H9 (cell line): ENCODE measurements around the gene CREG2. TPM values are rescaled to one million over a fixed set of nuclear protein-coding genes. Genes with fewer than 3 reads are reported as not detected.
A peak's percentile ranks its signal among the peaks of the same experiment; 100 is the strongest.

Experiments used
- DNase-seq: peaks from one replicate; pipeline ENCODE4 v3.0.0-alpha.2; 2017
- H2AFZ ChIP-seq: one replicate; pipeline ENCODE4 v1.6.1; 2013; ENCODE audit warnings: mild to moderate bottlenecking, low read length, control low read depth, moderate library complexity
- H2AK5ac ChIP-seq: 2 replicates; pipeline ENCODE4 v1.6.1; 2013; ENCODE audit warnings: low read length, control low read depth, mixed read lengths; ENCODE audit not compliant: insufficient read length
- H2BK120ac ChIP-seq: one replicate; pipeline ENCODE4 v1.6.1; 2013; ENCODE audit warnings: low read depth, mild to moderate bottlenecking, low read length, control low read depth, inconsistent platforms; ENCODE audit not compliant: poor library complexity, severe bottlenecking
- H2BK12ac ChIP-seq: 2 replicates; pipeline ENCODE4 v1.6.1; 2013; ENCODE audit warnings: low read length, control low read depth, mixed read lengths, low read depth; ENCODE audit not compliant: insufficient read length
- H2BK15ac ChIP-seq: 2 replicates; pipeline ENCODE4 v1.6.1; 2013; ENCODE audit warnings: low read depth, low read length, control low read depth
- H2BK20ac ChIP-seq: one replicate; pipeline ENCODE4 v1.6.1; 2013; ENCODE audit warnings: low read depth, mild to moderate bottlenecking, low read length, control low read depth, inconsistent platforms; ENCODE audit not compliant: poor library complexity, severe bottlenecking
- H2BK5ac ChIP-seq: 2 replicates; pipeline ENCODE4 v1.6.1; 2013; ENCODE audit warnings: low read length, control low read depth, mixed read lengths; ENCODE audit not compliant: insufficient read length
- H3K14ac ChIP-seq: 2 replicates; pipeline ENCODE4 v1.6.1; 2013; ENCODE audit warnings: low read length, control low read depth; ENCODE audit not compliant: insufficient read depth
- H3K18ac ChIP-seq: 2 replicates; pipeline ENCODE4 v1.6.1; 2013; ENCODE audit warnings: low read depth, mild to moderate bottlenecking, mixed read lengths, low read length, control low read depth; ENCODE audit not compliant: insufficient read length
- H3K23ac ChIP-seq: 2 replicates; pipeline ENCODE4 v1.6.1; 2013; ENCODE audit warnings: low read length, control low read depth, mixed read lengths, low read depth; ENCODE audit not compliant: insufficient read length
- H3K23me2 ChIP-seq: 2 replicates; pipeline ENCODE4 v1.6.1; 2013; ENCODE audit warnings: low read depth, mild to moderate bottlenecking, mixed read lengths, low read length, control low read depth; ENCODE audit not compliant: insufficient read length, poor library complexity, severe bottlenecking
- H3K27ac ChIP-seq: 2 replicates; pipeline ENCODE4 v1.5.1; 2013; ENCODE audit warnings: low read length, control low read depth, mixed read lengths, low read depth; ENCODE audit not compliant: insufficient read length
- H3K27me3 ChIP-seq: 2 replicates; pipeline ENCODE4 v1.6.1; 2013; ENCODE audit warnings: low read length, control low read depth, inconsistent platforms; ENCODE audit not compliant: insufficient read depth
- H3K4ac ChIP-seq: 2 replicates; pipeline ENCODE4 v1.6.1; 2013; ENCODE audit warnings: low read depth, mild to moderate bottlenecking, control low read depth, inconsistent platforms, low read length, moderate library complexity
- H3K4me1 ChIP-seq: 2 replicates; pipeline ENCODE4 v1.6.1; 2013; ENCODE audit warnings: low read length, control low read depth, inconsistent platforms; ENCODE audit not compliant: insufficient read depth
- H3K4me2 ChIP-seq: 2 replicates; pipeline ENCODE4 v1.6.1; 2013; ENCODE audit warnings: low read length, control low read depth, mixed read lengths; ENCODE audit not compliant: insufficient read length, insufficient read depth
- H3K56ac ChIP-seq: 2 replicates; pipeline ENCODE4 v1.6.1; 2013; ENCODE audit warnings: low read depth, mild to moderate bottlenecking, mixed read lengths, low read length, control low read depth; ENCODE audit not compliant: insufficient read length
- H3K79me1 ChIP-seq: 2 replicates; pipeline ENCODE4 v1.6.1; 2013; ENCODE audit warnings: low read depth, mild to moderate bottlenecking, moderate library complexity, low read length, control low read depth, inconsistent platforms; ENCODE audit not compliant: insufficient read depth, poor library complexity, severe bottlenecking
- H3K79me2 ChIP-seq: 2 replicates; pipeline ENCODE4 v1.6.1; 2013; ENCODE audit warnings: low read length, control low read depth, inconsistent platforms; ENCODE audit not compliant: insufficient read depth
- H3K9ac ChIP-seq: 2 replicates; pipeline ENCODE4 v1.6.1; 2013; ENCODE audit warnings: low read length, control low read depth, mixed read lengths; ENCODE audit not compliant: insufficient read length; ENCODE audit errors: extremely low read depth
- H3K9me3 ChIP-seq: one replicate; pipeline ENCODE4 v1.6.1; 2013; ENCODE audit warnings: low read depth, low read length, inconsistent platforms; ENCODE audit not compliant: control insufficient read depth
- H3T11ph ChIP-seq: one replicate; pipeline ENCODE4 v1.6.1; 2013; ENCODE audit warnings: mild to moderate bottlenecking, low read length, control low read depth, inconsistent platforms
- H4K20me1 ChIP-seq: one replicate; pipeline ENCODE4 v1.6.1; 2013; ENCODE audit not compliant: control insufficient read depth, insufficient read length, insufficient read depth
- H4K5ac ChIP-seq: 2 replicates; pipeline ENCODE4 v1.6.1; 2013; ENCODE audit warnings: low read depth, mild to moderate bottlenecking, mixed read lengths, low read length, control low read depth; ENCODE audit not compliant: insufficient read length
- H4K8ac ChIP-seq: replicated peaks from 2 replicates; pipeline ENCODE4 v1.6.1; 2013; ENCODE audit warnings: low read length, control low read depth, mixed read lengths, low read depth; ENCODE audit not compliant: insufficient read length
- H4K91ac ChIP-seq: 2 replicates; pipeline ENCODE4 v1.6.1; 2013; ENCODE audit warnings: low read depth, mild to moderate bottlenecking, moderate library complexity, mixed read lengths, low read length, control low read depth; ENCODE audit not compliant: insufficient read length
- H3K27ac Mint-ChIP-seq, 3 experiments: 2 replicates in 2 of 3; 3 replicates in 1 of 3; pipeline ENCODE4 v1.8.0; 2020 to 2021; ENCODE audit warnings: mixed read lengths in 3 of 3, mild to moderate bottlenecking in 1 of 3, moderate library complexity in 1 of 3
- H3K27me3 Mint-ChIP-seq: 2 replicates; pipeline ENCODE4 v1.8.0; 2021; ENCODE audit warnings: low read depth, mild to moderate bottlenecking, moderate library complexity, mixed read lengths
- H3K36me3 Mint-ChIP-seq, 3 experiments: 2 replicates in 2 of 3; 3 replicates in 1 of 3; pipeline ENCODE4 v1.8.0; 2020 to 2021; ENCODE audit warnings: low read depth in 3 of 3, mixed read lengths in 3 of 3; ENCODE audit not compliant: insufficient read depth in 1 of 3
- H3K4me1 Mint-ChIP-seq, 2 experiments: 2 replicates each; pipeline ENCODE4 v1.8.0; 2020; ENCODE audit warnings: mixed read lengths in 2 of 2
- H3K4me3 Mint-ChIP-seq, 2 experiments: 2 replicates in 1 of 2; 3 replicates in 1 of 2; pipeline ENCODE4 v1.8.0; 2020 to 2021; ENCODE audit warnings: mild to moderate bottlenecking in 2 of 2, mixed read lengths in 2 of 2, moderate library complexity in 1 of 2
- H3K9me3 Mint-ChIP-seq, 2 experiments: 2 replicates in 1 of 2; 3 replicates in 1 of 2; pipeline ENCODE4 v1.8.0; 2020; ENCODE audit warnings: mild to moderate bottlenecking in 2 of 2, mixed read lengths in 2 of 2, moderate library complexity in 1 of 2
- WGBS: extraction: QIAGEN DNeasy Blood & Tissue Kit; methylation state at CpG from one replicate; pipeline ENCODE4 v1.1.7; 2013; ENCODE audit warnings: missing lambda C conversion rate, low lambda C conversion rate, mixed read lengths; ENCODE audit not compliant: insufficient read length; ENCODE audit errors: extremely low coverage; 5-methylcytosine and 5-hydroxymethylcytosine counted together
- total RNA-seq: library from RNA; stranded (reverse); gene quantifications from 2 replicates; pipeline ENCODE4 v1.2.1, GENCODE V29; 2021
- TF ChIP-seq, protein P1 (sequence below): fragments of 200-600 bp; sonication (generic); conservative IDR thresholded peaks from 3 replicates; pipeline ENCODE4 v1.8.0; 2021; ENCODE audit warnings: antibody characterized with exemption, mild to moderate bottlenecking

The CREG2 gene
- total RNA-seq, 1 experiment from 2014 or later, result 0.77 TPM

DNA sequence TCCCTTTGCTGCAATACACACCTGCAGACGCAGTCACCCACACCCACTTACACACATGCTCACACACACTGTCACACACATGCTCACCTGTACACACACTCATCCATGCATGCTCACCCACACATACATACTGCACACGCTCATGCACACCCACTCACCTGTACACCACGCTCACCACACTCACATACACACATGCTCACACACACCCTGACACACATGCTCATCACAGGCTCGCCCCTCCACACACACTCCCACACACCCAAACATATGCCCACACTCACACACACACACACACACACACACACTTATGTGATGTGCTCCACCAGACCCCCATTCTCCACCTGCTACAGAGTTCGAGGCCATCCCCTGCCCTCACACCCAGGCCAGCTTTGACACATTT lies 22.8 kb upstream of the CREG2 start:
- H2BK120ac ChIP-seq, result no peak overlapping the region
- H2BK5ac ChIP-seq, result no peak overlapping the region
- H3K18ac ChIP-seq, result peak overlapping the region; percentile 0
- H3K23me2 ChIP-seq, result no peaks in the 10 kb centered on the region
- no peak overlapping the region for H2BK15ac ChIP-seq
- H3K9me3 ChIP-seq, result no peaks in the 10 kb centered on the region
- H3K23ac ChIP-seq, result no peak overlapping the region
- Mint-ChIP-seq H3K27me3 (no peaks in the 10 kb centered on the region; the same call in 1 of the 2 replicates), H3K36me3 (peaks cover 0 to 6% (median 0%) of the 10 kb centered on the region in 3 experiments; a peak in 1 of 7 replicates), H3K9me3 (peaks cover 6 to 7% of the 10 kb centered on the region in 2 experiments), H3K4me3 (no peak overlapping the region), H3K27ac (peak overlapping the region in 1 of 3 experiments; percentile 35; a peak in 1 of 7 replicates), H3K4me1 (peaks cover 11 to 17% of the 10 kb centered on the region in 2 experiments)
- peak overlapping the region; percentile 3; the same call in 1 of the 2 replicates for H3K14ac ChIP-seq
- H4K20me1 ChIP-seq, result no peaks in the 10 kb centered on the region
- H3K4me2 ChIP-seq, result no peak overlapping the region
- no peak overlapping the region for H4K8ac ChIP-seq
- no peak overlapping the region for H3K27ac ChIP-seq
- no peak overlapping the region for H2BK12ac ChIP-seq
- H4K91ac ChIP-seq, result no peak overlapping the region
- WGBS, result no CpG with 5 or more reads among the region's 5 CpGs
- H3T11ph ChIP-seq, result no peak overlapping the region
- TF ChIP-seq, protein P1, sequence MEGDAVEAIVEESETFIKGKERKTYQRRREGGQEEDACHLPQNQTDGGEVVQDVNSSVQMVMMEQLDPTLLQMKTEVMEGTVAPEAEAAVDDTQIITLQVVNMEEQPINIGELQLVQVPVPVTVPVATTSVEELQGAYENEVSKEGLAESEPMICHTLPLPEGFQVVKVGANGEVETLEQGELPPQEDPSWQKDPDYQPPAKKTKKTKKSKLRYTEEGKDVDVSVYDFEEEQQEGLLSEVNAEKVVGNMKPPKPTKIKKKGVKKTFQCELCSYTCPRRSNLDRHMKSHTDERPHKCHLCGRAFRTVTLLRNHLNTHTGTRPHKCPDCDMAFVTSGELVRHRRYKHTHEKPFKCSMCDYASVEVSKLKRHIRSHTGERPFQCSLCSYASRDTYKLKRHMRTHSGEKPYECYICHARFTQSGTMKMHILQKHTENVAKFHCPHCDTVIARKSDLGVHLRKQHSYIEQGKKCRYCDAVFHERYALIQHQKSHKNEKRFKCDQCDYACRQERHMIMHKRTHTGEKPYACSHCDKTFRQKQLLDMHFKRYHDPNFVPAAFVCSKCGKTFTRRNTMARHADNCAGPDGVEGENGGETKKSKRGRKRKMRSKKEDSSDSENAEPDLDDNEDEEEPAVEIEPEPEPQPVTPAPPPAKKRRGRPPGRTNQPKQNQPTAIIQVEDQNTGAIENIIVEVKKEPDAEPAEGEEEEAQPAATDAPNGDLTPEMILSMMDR, result no peak
- no peak overlapping the region for H3K9ac ChIP-seq
- no peaks in the 10 kb centered on the region for H3K4me1 ChIP-seq
- H2BK20ac ChIP-seq, result no peak overlapping the region
- DNase-seq, result no peak
- no peaks in the 10 kb centered on the region for H3K27me3 ChIP-seq
- no peak overlapping the region for H2AK5ac ChIP-seq
- H3K4ac ChIP-seq, result no peak overlapping the region
- H4K5ac ChIP-seq, result no peak overlapping the region
- no peaks in the 10 kb centered on the region for H3K79me2 ChIP-seq
- no peak overlapping the region for H2AFZ ChIP-seq
- no peaks in the 10 kb centered on the region for H3K79me1 ChIP-seq
- no peak overlapping the region for H3K56ac ChIP-seq
